ENCODE results near the gene LCN6. TPM values are rescaled to one million over a fixed set of nuclear protein-coding genes. Genes with fewer than 3 reads are reported as not detected.

LCN6 gene
- total and polyA plus RNA-seq, 4 donors = 1.4 to 12.3 (median 8.6) TPM; not detected in 1

DNA sequence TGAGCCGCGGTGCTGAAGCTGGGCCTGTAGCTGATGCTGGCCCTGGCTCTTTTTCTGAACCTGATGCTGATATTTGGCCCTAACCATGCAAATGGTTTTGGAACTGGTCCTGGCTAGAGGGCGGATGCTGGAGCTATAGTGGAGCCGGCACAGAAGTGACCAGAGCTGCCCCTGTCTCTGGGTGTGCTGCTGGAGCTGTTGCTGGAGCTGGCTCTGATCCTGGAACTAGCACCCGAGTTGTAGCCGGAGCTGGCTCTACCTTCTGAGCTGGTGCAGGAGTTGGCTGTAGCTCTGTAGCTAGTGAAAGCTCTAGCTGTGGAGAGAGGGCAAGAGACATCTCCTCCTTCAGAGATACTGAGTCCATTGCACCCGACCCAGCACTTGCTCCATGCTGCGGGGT lies 18.4 kb downstream of the LCN6 start:
- H3K27ac ChIP-seq (ENCODE audit: low read depth in 1 of 2, low read length in 1 of 2) = no peak overlapping the region
- 97 to 98% methylated on average over 8 of the region's 8 CpGs for WGBS, 2 donors
- H3K4me3 ChIP-seq = no peak overlapping the region
- TF ChIP-seq, protein P1, sequence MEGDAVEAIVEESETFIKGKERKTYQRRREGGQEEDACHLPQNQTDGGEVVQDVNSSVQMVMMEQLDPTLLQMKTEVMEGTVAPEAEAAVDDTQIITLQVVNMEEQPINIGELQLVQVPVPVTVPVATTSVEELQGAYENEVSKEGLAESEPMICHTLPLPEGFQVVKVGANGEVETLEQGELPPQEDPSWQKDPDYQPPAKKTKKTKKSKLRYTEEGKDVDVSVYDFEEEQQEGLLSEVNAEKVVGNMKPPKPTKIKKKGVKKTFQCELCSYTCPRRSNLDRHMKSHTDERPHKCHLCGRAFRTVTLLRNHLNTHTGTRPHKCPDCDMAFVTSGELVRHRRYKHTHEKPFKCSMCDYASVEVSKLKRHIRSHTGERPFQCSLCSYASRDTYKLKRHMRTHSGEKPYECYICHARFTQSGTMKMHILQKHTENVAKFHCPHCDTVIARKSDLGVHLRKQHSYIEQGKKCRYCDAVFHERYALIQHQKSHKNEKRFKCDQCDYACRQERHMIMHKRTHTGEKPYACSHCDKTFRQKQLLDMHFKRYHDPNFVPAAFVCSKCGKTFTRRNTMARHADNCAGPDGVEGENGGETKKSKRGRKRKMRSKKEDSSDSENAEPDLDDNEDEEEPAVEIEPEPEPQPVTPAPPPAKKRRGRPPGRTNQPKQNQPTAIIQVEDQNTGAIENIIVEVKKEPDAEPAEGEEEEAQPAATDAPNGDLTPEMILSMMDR (IDR thresholded peaks at IDR 0.05; ENCODE audit: control extremely low read depth, extremely low read depth) = no peak
- DNase-seq = no peak
- no peaks in the 10 kb centered on the region for H3K9me3 ChIP-seq (ENCODE audit: control insufficient read depth in 4 of 4, insufficient read depth in 3 of 4, low read length in 3 of 4)
- H3K36me3 ChIP-seq (ENCODE audit: control insufficient read depth in 4 of 4, insufficient read depth in 4 of 4, low read length in 4 of 4) = peaks cover 0 to 14% (median 13%) of the 10 kb centered on the region in 4 donors
- H3K4me1 ChIP-seq (ENCODE audit: control insufficient read depth in 5 of 5, insufficient read depth in 5 of 5, low read length in 5 of 5) = peaks cover 0 to 28% (median 10%) of the 10 kb centered on the region in 5 donors
- H3K27me3 ChIP-seq (ENCODE audit: control insufficient read depth in 3 of 3, insufficient read depth in 3 of 3, low read length in 2 of 3) = no peaks in the 10 kb centered on the region
- no peak overlapping the region for H3K9ac ChIP-seq (ENCODE audit: insufficient read depth in 1 of 2, low read length in 2 of 2)
- ATAC-seq (ENCODE audit: insufficient read depth, low FRiP score) = no peak

DNA sequence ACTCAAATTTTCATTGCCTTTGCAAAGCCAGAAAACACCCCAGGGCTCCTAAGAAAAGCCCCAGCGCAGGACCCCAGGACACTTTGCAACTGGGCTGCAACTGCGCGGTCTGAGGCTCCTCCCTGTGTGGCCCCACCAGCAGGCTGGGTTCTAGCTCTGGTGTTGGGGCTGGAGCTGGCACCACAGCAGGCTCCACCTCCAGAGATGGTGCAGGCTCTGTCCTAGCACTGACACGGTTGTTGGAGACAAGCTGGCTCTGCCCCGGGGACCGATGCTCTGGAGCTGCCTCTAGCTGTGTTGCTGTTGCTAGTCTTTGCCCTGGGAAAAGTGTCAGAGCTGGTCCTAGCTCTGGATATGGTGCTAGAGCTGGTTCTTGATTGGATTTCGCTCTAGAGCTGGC lies 19.2 kb downstream of the LCN6 start:
- Histone ChIP-seq H3K9me3 (ENCODE audit: control insufficient read depth in 4 of 4, insufficient read depth in 3 of 4, low read length in 3 of 4) (no peaks in the 10 kb centered on the region), H3K4me1 (ENCODE audit: control insufficient read depth in 5 of 5, insufficient read depth in 5 of 5, low read length in 5 of 5) (peaks cover 0 to 28% (median 10%) of the 10 kb centered on the region in 5 donors), H3K9ac (ENCODE audit: insufficient read depth in 1 of 2, low read length in 2 of 2) (no peak overlapping the region), H3K27me3 (ENCODE audit: control insufficient read depth in 3 of 3, insufficient read depth in 3 of 3, low read length in 2 of 3) (no peaks in the 10 kb centered on the region), H3K36me3 (ENCODE audit: control insufficient read depth in 4 of 4, insufficient read depth in 4 of 4, low read length in 4 of 4) (peaks cover 0 to 19% (median 17%) of the 10 kb centered on the region in 4 donors), H3K4me3 (no peak overlapping the region), H3K27ac (ENCODE audit: low read depth in 1 of 2, low read length in 1 of 2) (no peak overlapping the region)
- WGBS, 2 donors = 88 to 90% methylated on average over 7 of the region's 7 CpGs
- DNase-seq = no peak
- no peak for ATAC-seq (ENCODE audit: insufficient read depth, low FRiP score)
- TF ChIP-seq, protein P1 (IDR thresholded peaks at IDR 0.05; ENCODE audit: control extremely low read depth, extremely low read depth) = no peak

DNA sequence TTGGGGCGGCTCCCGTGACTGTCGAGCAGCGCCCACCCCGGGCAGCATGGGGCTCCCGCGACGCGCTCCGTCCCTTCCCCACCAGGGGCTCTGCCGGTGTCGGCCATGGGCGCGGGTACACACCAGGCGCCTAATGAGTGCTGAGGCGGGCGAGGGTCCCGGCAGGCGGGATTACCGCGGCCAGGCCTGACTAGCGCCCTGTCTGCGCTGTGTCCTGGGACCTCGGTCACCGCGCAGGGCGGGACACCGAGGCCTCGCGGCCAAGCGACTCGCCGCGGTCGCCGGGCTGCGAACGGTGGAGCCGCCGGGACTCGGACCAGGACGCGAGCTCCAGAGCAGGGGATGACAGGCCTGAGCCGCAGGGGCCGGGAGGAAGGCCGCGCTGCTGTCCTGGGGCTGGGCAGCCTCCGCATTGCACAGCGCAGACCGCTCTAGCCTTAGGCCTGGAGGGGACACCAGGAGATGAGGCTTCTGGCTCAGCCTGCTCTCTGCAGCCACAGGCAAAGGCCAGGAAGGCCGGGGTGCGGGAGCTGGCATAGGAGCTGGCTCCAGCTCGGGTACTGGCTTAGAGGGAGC lies 19.7 kb downstream of the LCN6 start:
- Histone ChIP-seq H3K27ac (ENCODE audit: low read depth in 1 of 2, low read length in 1 of 2) (peak overlapping the region; percentile 47 to 51), H3K9ac (ENCODE audit: insufficient read depth in 1 of 2, low read length in 2 of 2) (no peak overlapping the region), H3K27me3 (ENCODE audit: control insufficient read depth in 3 of 3, insufficient read depth in 3 of 3, low read length in 2 of 3) (no peaks in the 10 kb centered on the region), H3K4me1 (ENCODE audit: control insufficient read depth in 5 of 5, insufficient read depth in 5 of 5, low read length in 5 of 5) (peaks cover 0 to 28% (median 10%) of the 10 kb centered on the region in 5 donors), H3K36me3 (ENCODE audit: control insufficient read depth in 4 of 4, insufficient read depth in 4 of 4, low read length in 4 of 4) (peaks cover 0 to 22% (median 22%) of the 10 kb centered on the region in 4 donors), H3K4me3 (peak overlapping the region; percentile 69), H3K9me3 (ENCODE audit: control insufficient read depth in 4 of 4, insufficient read depth in 3 of 4, low read length in 3 of 4) (no peaks in the 10 kb centered on the region)
- ATAC-seq (ENCODE audit: insufficient read depth, low FRiP score) = peak; percentile 20
- TF ChIP-seq, protein P1 (IDR thresholded peaks at IDR 0.05; ENCODE audit: control extremely low read depth, extremely low read depth) = no peak
- 5% methylated on average over 51 to 53 of the region's 53 CpGs for WGBS, 2 donors
- DNase-seq = no peak

Data from lung (tissue), 12 donors.